Islet of Langerhans (tissue), 1 donor: ENCODE measurements around the gene MS4A5.
"Not testable (repeated sequence)": the region's sequence is repeated elsewhere in the genome, so short reads cannot be mapped to it uniquely, and the experiment has no call there.

Experiments used
- FAIRE-seq: peaks from one replicate; lab custom pipeline; 2011; peaks lifted over from hg19 to GRCh38; lab: Jason Lieb, UNC

Gene MS4A5

DNA sequence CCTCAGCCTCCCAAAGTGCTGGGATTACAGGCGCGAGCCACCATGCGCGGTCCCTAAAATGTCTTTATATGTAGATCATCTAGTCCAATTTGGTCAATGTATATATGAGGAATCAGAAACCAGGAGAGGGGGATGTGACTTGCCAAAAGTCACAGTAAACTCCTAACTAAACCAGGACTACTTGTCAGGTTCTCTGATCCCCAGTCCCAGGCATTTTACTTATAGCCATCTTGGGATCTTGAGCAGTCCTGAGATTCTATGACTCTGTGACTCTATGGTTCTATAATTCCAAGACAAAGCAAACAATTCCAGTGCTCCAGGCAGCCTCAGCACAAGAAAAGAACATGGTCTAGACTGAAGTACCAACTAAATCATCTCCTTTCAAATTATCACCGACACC, at the start of gene MS4A5:
MS4A5 (plus strand) TSS at position 301 of the 400 bp plus-strand sequence. CDS start 103 bp downstream, outside the sequence.
- no peak for FAIRE-seq

DNA sequence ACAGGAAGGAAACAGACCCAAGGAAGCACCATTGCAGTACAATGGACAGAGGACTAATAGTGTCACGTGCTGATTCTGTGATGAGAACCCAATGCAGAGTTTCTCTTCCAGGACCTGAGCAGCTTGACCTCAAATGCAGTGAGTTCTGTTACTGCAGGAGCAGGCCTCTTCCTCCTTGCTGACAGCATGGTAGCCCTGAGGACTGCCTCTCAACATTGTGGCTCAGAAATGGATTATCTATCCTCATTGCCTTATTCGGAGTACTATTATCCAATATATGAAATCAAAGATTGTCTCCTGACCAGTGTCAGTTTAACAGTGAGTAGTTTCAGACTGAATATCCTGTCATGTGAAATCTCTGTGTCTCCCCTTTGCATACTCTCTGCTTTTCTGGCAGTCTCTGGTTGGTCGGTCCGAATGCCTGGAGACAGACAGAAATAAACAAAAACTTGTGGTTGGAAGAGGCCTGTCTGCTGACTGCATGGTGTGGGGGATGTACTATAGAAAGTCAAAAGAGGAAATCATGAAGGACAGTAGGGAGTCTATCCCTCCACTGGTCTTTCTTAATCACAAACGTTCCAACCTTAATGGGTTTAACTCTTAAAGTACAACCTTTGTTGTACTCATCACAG, 40.0 kb upstream of the MS4A5 start:
- FAIRE-seq = no peak

GRCh38 chr11:60390419-60390818, 39.0 kb upstream of the MS4A5 start:
- FAIRE-seq = no peak

DNA sequence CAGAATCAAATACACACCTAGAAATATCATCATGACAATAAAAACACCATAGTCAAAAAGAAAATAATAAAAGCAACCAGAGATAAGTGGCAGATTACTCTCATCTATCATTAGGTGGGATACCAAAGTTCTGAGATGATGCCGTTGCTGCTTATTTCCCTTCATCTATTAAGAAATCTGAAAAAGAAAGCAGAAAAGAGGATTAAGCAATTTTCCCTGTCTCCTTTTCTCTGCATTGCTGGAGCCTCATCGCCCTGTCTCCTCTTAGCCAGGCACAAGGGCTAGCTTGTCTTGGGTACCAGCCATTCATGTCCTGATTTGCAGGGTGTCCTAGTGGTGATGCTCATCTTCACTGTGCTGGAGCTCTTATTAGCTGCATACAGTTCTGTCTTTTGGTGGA, 37.0 kb upstream of the MS4A5 start:
- FAIRE-seq = no peak

- no peak for FAIRE-seq
Observed at GRCh38 chr11:60393016-60393415, 36.4 kb upstream of the MS4A5 start.

DNA sequence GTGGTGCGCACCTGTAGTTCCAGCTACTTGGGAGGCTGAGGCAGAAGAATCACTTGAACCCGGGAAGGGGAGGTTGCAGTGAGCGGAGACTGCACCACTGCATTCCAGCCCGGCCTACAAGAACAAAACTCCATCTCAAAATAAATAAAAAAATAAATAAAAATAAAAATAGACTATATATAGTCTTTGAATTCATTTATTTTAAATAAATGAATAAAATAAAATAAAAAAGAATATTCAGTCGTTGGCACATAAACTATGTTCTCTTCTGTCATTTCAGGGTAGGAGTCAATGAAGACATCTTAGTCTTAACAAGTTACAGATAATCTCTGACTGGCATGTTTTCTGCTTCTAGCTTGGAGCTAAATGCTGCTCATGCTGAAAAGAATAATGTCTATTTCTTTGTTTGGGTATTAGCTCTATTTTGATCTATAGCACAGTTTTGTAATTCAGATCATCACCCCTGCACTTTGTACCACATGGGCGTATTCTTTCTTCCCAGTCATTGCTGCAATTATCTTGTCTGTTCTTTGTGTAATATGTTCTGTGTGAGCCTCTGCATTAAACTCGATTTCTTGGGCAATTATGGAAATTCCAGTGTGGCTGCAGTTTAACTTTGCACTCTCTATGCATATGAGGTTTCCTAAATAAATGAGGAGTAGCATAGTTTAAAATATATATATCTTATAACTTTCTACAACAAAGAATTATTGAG, 34.5 kb upstream of the MS4A5 start:
- FAIRE-seq = no peak

- FAIRE-seq = no peak
Observed at GRCh38 chr11:60396382-60396781, 33.0 kb upstream of the MS4A5 start, which contains the start of gene MS4A14. Gene MS4A14 (plus strand): TSS chr11:60396459. CDS start chr11:60396579, 120 bp downstream.

- no peak for FAIRE-seq
Observed at GRCh38 chr11:60396799-60397198, 32.6 kb upstream of the MS4A5 start.

GRCh38 chr11:60420015-60420414, 9.4 kb upstream of the MS4A5 start:
- no peak for FAIRE-seq

DNA sequence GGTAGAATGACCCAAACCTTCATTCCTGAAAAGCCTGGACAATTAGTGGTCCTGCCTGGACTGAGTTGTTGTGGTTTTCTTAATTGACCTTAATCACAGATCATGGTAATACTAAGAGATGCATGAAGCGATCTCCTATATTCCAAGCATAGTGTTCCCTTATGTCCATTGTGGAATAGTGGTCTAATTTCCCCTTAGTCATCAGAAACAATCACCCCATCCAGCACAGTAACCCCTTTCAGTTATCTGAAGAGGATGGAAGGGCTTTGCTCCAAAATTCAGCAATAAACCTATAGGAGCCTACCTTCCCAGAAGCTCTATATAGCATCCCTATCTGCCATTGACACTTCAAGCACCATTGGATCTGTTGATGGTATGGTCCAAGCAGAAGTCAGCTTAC, 6.8 kb upstream of the MS4A5 start:
- FAIRE-seq = no peak

DNA sequence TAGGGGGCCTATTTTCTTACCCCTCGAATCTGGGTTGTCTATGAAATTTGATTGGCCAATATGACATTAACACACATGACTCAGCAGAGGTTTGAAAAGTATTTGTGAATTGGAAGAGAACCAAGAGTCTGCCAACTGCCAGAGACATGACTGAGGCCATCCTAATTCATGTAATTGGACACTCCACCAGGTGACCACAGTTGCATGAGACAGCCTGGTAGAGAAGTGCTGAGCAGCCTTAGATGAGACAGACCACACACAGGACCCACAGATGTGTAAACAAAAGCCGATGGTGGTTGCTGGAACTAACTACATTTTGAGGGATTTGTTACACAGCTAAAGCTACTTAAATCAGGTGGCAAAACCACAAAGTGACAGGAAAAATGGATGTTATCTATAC, 855 bp upstream of the MS4A5 start:
- no peak for FAIRE-seq

GRCh38 chr11:60431251-60431650, 1.9 kb downstream of the MS4A5 start:
- FAIRE-seq = no peak

DNA sequence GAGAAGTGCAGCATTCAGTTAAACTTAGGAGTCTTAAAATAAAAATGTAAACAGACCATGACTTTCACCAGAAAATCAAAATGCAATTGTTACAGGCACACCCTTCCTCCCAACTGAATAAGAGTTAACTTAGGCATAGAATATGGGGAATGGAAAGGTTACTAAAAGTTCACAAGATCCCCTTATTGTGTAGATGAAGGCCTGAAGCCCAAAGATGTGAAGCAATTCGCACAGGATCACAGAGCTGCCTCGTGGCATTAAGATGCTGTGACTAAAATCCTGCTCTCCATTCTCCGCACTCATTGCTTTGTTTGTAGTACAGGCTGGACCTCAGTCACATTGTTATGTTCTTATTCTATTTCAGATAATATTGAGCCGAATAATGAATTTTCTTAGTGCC, 4.0 kb downstream of the MS4A5 start:
- FAIRE-seq = no peak

DNA sequence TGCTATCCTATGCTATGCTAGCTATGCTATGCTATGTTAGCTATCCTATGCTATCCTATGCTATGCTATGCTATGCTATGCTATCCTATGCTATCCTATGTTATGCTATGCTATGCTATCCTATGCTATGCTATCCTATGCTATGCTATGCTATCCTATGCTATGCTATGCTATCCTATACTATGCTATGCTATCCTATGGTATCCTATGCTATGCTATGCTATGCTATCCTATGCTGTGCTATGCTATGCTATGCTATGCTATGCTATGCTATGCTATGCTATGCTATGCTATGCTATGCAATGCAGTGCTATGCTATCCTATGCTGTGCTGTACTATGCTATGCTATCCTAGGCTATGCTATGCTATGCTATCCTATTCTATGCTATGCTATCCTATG, 17.7 kb downstream of the MS4A5 start:
- FAIRE-seq = no peak

GRCh38 chr11:60447846-60448245, 18.5 kb downstream of the MS4A5 start:
- no peak for FAIRE-seq

- FAIRE-seq = not testable (repeated sequence)
Observed at GRCh38 chr11:60451185-60451584, 21.8 kb downstream of the MS4A5 start.

DNA sequence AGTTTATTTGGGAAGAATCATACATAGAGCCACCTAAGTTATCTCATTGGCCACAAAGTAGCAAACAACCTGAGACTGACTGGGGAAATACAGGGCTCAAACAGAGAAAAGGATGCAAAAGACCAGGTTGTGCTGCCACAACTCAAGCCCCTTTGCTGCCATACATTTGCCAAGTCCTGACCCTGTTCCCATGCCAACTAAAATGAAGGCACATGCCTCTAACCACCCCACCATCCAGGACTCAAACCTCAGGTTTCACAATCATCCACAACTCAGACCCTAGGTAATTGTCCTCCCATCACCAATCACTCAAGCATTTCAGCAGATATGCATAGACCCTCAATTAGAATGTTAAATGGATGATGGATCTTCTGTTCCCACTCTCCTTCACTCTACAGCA, 24.8 kb downstream of the MS4A5 start:
- no peak for FAIRE-seq

DNA sequence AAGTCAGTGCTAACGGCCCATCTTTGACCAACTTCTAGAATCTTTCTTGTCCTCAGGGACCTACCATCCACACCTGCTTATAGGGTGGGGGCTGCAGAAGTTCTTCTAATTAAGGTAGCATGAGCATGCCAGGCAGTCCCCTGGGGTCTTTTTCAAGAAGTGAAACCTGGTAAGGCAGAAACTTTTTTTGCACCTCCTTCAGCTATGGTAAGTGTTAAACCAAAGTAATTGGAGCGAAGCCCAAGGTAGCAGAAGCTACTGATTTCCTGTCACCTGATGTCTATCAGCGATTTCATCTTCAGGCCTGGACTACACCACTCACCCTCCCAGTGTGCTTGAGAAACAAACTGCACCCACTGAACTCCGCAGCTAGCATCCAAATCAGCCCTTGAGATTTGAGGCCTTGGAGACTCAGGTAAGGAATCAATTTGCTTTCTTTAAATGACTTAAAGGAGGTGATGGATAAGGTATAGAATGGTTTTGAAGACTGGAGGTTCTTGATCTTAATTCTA, 26.2 kb downstream of the MS4A5 start, which contains the start of gene MS4A1:
MS4A1 (plus strand) TSS at position 317 of the 512 bp plus-strand sequence. CDS start 6,528 bp downstream, outside the sequence.
- FAIRE-seq = no peak

GRCh38 chr11:60457576-60457975, 28.2 kb downstream of the MS4A5 start:
- no peak for FAIRE-seq

- no peak for FAIRE-seq
Observed at GRCh38 chr11:60459345-60459744, 30.0 kb downstream of the MS4A5 start.

- FAIRE-seq = no peak
Observed at GRCh38 chr11:60468829-60469228, 39.5 kb downstream of the MS4A5 start.

DNA sequence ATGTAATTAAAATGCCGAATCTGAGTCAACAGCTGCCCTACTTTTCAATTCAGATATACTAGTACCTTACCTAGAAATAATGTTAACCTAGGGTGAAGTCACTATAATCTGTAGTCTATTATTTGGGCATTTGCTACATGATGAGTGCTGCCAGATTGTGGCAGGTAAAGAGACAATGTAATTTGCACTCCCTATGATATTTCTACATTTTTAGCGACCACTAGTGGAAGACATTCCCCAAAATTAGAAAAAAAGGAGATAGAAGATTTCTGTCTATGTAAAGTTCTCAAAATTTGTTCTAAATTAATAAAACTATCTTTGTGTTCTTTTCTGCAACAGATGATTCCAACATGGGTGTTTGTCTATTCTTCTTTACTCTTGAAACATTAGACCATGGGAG, 40.4 kb downstream of the MS4A5 start:
- FAIRE-seq = no peak

DNA sequence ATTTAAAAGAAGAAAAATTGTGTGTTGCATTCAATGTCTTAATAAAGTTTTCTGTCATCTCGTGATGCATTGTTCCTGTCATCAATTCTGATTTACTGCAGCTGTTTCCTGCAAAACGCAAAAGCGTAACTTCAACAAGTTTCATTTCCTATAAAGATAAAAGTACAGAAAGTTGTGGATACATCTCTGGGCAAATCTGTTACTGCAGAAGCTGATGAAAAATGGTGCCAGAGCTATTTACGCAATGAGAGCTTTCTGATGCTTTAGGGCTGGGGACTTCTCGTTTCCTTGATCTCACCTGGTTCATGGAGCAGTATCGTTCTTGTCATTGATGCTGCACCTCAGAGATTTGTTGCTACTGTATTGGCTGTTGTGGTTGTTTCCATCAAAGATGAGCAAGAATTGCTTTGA, 47.7 kb downstream of the MS4A5 start:
- FAIRE-seq = no peak

- no peak for FAIRE-seq
Observed at GRCh38 chr11:60482361-60482760, 53.0 kb downstream of the MS4A5 start.
